ENCODE results near the gene NME4.
"Not testable (repeated sequence)": the region's sequence is repeated elsewhere in the genome, so short reads cannot be mapped to it uniquely, and the experiment has no call there.

The NME4 gene

DNA sequence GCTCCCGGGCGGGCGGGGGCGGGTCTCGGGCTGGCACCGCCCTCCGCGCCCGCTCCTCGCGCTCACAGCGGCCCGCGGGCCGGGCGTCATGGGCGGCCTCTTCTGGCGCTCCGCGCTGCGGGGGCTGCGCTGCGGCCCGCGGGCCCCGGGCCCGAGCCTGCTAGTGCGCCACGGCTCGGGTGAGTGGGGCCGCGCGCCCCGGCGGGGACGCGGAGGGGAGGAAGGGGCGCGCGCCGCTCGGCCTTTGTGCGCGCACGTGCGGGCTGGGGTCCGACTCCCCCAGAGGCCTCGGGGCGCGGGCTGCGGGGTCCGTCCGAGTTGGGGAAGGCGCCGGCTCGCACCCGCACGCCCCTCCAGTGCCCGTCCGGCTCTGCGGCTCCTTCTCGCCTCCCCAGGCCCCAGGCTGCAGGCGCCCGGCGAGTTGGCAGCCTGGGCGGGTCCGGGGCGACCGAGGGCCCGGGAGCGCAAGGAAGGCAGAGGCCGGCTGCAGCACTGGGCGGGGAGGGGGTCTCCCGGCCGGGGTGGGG lies at the start of gene NME4:
NME4 (plus strand) TSS at position 65 of the 527 bp plus-strand sequence; CDS start at position 89, 24 bp downstream.
- no peak for DNase-seq

DNA sequence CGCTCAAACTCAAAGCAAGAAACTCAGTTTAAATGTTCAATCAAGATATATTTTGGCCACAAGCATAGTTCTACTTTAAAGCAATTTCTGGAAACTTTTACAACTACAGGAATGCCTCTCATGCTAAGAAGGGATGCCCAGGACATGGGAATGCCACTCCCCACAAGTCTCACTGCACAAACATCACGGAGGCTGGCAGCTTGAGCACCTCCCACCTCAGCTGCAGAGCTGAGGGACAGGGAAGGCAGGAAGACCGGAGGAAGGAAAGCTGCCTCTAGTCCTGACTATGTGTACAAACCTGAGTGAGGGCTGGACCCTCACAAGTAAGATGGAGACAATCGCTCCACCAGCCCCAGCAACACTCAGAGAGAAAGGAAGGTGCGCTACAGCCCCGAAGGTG lies 49.8 kb upstream of the NME4 start:
- no peak for DNase-seq

DNA sequence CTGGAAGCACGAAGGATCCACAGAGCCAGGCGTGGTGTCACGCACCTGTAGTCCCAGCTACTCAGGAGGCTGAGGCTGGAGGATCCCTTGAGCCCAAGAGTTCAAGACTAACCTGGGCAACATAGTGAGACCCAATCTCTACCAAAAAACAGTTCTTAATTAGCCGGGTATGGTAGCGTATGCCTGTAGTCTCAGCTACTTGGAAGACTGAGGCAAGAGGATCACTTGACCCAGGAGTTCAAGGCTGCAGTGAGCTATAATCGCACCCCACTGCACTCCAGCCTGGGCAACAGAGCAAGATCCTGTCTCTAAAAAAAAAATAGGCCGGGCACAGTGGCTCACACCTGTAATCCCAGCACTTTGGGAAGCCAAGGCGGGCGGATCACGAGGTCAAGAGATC lies 48.5 kb upstream of the NME4 start:
- not testable (repeated sequence) for DNase-seq

DNA sequence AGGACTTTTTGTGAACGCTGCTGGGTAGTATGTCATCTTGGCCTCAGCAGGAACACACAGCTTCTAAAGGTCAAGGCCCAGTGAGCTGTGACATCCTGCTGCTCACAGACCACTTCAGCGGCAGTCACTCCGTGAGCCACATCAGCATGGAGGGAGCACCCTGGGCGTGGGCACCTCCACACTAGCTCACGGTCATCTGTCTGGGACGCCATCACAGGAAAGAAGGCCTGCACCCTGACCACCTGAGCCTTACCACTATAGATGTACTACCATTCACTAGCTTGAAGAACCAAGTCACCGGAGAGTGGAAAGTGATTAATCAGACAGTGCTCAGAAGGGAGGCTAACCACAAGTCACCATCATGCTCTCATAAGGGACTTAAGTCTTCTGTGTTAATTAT lies 47.8 kb upstream of the NME4 start:
- DNase-seq, result no peak

DNA sequence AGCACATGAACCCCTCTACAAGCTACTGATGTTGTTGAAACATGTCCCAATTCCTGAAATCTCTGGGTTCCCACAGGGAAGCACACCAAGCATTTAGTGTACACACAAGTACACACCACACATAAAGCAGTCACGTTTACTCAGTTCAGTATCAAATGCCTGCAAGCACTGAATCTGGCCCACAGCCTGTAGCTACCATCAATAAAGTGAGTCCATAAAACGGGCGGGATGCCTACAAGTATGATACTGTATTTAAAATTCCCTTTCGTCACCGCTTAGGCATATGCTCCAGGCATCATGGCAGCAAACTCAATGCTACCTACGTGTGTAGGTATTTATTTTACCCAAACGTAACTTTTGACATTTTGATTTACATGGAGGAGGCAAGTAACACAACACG lies 46.8 kb upstream of the NME4 start:
- no peak for DNase-seq

DNA sequence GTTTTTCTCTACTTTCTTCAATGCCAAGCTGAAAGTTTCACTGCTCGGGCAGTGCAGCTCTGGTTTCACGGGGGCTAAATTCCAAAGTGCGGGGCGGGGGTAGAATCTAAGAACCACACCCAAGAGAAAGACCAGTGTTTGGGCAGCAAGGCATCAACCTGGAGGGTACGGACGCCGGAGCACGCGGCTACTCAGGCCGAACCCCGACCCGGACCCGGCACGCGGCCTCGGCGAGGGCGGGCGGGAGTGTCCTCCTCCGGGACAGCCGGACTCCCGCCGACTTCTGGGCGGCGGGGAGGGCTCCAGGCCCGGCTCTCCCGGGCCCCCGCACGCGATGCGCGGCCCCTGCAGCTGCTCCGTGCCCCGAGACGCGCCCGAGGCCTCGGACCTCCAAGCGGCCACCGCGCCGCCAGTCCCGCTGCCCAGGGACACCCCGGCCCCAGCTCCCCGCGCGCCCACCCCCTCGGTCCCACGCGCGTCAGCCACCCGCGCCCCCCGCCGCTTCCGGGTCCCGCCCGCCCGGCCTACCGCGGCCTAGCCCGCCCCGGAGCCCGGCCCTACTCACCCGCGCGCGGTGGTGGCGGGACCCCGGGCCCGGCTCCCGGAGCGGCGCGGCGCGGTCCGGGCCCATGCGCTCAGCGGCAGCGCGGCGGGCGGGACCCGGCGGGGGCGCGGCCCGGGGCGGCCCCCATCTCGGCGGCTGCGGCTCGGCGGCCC lies 45.0 kb upstream of the NME4 start:
- DNase-seq, result no peak

DNA sequence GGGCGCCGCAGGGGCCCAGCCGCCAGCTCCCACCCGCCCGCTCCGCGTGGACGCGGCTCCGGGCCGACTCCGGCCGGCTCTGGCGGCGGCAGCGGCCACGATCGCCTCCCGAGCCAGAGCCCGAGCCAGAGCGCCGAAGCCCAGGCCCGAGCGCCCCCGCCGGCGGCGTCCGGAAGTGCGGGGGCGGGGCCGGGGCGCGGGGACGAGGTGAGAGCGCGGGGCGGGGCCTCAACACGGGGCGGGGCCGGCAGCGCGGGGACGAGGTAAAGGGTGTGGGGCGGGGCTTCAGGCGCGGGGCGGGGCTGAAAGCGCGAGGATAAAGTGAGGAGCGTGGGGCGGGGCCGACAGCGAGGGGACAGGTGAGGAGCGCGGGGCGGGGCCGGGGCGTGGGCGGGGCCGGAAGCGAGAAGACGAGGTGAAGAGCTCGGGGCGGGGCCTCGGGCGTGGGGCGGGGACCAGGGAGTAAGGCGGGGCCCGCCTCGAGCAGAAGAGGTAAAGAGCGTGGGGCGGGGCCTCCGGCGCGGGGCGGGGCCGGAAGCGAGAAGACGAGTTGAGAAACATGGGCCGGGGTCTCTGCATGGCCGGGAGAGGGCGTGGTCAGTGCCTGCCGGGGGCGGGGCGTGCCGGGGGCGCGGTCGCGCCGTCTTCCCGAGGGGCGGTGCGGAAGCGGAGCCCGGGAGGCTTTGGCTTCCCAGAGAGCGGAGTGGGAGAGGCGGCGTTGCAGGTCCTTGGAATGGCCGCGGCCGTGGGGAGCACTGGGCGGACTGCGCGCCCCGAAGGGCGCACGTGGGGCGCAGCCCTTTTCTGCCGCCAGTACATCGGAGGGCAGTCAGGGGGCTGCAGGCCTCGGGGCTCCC lies 44.2 kb upstream of the NME4 start, which contains the start of gene AXIN1:
AXIN1 (minus strand) TSS at position 177 of the 857 bp plus-strand sequence. CDS start 5,698 bp downstream, outside the sequence.
- peak; percentile 69 to 73 for DNase-seq

DNA sequence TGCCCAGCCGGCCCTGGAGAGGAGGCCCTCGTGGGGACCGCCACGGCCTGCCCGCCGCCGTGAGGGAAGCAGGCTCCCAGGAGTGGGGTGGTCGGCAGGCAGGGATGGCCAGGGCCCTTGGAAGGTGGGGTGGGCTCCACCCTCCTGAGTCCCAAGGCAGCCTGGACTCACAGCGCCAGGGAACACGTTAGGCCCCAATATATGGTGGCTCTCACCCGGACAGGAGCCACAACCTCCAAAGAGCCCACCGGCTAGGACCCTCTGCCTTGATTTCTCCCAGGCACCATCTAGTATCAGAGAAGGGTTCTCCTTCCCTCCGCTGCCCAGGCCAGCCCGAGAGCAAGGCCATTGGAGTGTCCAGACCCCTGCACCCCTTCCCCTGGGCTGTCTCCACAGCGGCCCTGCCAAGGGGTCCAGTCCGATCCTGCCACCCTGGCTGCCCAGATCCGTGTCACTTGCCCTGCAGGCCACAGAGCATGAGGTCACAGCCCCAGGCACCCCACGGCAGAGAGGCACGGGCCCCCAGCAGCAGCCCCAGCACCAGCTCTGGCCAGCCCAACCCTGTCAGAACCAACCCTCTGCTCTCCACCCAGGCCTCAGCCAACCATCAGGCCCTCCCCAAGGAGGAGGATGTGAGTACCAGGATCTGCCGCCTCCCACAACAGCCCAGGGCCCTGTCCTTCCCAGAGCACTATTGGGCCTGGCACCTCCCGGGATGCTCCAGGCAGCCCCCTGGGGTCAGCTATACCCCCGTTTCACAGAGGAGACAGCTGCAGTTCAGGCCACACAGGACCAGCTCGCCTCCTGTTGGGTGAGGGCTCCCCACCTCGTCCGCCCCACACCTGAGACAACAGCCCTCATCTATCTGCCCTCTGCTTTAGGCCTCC lies 43.4 kb upstream of the NME4 start:
- DNase-seq, result no peak

DNA sequence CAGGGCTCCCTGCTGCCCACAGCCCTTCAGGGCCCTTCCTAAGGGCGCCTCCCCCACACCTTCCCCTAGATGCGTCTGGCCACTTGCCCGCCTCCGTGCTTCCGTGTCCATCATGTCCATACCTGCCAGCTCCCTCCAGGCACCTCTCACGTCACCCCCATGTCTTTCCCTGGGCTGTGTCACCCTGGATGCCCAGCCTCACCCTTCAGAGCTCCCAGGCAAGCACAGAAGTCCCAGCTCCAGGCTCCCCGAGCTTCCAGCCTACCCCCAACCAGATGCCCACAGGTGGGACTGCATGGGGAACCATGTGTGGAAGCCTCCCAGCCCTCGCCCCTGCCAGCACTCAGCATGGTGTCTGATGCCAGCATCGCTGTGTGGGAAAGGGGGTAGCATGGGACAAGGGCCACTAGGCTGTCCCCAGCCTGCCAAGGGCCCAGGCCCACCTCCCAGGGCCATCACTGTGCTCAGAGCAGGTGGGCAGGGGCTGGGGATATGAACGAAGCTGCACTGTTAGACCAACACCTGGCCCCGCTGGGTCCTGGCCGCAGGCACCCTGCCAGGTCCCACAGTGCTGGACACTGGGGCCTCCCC lies 42.6 kb upstream of the NME4 start:
- no peak for DNase-seq

DNA sequence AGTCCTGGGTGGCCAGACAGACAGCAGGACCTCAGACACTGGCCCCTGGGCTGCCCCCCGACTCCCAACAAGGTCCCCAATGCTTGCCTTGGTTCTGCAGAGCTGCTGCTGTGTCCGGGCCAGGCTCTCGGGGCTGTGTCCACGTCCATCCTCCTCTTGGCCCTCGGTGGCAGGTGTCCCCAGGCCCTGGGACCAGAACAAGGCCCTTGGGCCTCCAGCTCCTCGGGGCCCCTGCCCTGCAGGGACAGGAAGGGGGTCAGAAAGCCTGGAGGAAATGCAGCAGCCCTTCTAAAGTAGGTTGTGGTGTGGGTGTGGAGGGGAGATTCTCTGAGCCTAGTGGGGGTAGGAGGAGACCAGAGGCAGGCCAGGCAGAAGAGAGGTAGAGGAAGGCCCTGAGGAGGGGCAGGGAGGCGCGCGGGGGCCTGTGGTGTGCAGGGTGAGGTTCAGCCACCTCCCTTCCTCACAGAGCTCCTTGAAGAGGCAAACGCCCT lies 42.0 kb upstream of the NME4 start:
- DNase-seq, result no peak

DNA sequence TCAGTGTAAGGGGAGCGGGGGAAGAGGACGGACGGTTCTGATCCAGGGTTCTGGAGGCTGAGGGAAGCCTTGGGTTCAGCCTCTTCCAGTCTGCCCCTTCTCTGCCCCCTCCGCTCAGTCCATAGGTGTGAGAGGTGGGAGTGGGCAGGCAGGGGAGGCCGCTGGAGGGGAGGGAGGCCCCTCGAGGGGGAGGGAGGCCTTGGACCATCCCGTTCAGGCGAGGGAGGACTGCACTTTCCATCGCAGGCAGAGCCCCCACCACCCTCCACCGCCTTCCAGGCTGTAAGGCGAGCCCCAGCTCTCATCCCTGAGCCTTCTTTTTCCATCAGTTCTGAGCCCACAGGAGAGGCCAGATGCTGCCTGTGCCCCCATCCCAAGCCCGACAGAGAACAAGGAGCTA lies 40.3 kb upstream of the NME4 start:
- no peak for DNase-seq

DNA sequence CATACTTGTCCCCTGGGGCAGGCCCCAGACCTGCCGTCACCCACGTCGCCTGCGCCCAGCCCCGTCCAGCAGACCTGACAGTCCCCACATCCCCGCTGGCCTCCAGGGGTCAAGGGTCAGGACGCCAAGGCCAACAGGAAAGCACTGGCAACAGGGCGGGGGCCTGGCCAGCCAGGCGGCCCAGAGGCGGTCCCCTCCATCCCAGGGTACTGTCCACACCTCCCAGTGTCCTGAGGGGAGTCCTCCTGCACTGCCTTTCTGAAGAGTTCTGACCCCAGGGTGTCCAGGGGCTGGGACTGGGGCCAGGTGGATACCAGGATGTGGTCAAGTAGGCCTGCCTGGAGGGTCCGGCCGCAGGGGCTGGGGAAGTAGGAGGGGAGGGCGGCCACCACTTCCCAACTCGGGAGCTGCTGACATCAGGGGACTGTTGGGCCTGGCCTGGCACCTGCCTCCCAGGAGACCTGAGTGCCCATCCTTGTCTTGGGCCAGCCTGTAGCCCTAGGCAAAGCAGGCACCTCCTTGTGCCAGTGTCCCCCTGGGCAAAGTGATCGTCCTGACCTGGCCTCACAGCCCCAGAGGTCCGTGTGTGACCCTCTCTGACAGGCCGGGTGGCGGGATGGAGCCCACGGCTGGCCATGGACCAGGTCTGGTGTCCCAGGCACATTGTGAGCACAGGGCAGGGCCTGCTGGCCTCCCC lies 37.8 kb upstream of the NME4 start:
- DNase-seq, result no peak

DNA sequence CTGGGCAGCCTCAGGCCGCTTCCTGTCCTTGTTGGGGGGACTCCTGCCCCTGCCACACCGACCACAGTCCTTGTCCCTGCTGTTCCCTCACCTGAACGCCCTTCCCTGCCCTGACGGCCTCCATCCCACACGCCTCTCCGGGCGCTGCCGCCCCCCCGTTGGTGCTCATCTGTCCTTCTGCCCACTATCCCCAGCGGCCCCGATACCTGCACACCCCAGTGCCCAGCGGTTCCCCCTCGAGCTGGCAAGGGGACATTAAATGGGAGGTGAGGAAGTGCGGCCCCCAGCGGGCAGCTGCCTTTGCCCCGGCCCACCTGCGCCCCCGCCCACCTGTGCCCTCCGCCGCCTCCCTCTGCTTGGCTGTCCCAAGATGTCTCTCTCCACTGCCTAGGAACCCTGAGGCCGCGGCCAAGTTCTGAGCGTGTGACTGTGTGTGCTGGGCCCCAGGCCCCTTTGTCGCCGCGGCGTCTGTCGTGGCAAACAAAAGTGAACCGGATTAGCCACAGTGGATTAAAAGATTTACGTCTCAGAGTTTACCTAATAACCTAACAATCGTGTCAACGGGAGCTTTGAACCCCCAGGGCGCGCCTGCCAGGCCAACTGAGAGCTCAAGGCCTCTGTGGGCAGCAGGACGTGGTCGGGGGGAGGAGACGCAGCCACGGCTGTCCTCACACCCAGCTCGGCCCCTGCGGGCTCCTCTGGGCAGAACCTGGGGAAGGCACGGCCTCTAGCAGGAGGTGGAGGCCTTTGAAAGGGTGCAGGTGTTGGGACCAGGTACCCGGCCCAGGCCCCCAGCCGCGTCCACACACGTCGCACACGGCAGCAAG lies 36.9 kb upstream of the NME4 start:
- DNase-seq, result no peak

DNA sequence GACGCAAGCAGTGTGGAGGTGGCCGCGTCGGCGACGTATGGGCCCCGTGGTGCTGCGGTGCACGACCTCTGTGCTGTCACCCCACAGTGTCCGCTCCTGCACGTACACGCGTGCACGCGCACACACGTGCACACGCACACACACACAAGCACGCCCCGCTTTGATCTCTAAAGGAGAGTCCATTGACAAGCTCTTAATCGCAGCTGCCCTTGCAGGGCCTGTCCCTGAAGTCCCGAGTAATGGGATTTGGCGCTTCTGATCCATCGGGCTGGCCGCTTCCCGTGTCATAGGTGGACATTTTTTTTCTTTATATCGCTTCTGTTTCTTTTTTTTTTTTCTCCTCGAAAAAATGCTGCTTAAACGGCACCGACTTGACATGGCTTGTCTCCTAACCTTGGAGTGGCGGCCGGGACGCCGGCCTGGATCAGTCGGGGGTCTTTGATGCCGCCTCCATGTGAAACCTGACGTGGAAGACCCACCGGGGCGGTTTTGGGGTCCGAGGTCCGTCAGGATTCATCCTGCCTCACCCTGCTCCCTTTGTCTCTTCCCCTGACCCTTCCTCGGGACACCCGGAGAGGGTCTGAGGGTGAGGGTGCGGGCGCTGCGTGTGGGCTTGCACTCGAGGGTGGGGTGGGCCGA lies 36.2 kb upstream of the NME4 start:
- DNase-seq, result no peak

DNA sequence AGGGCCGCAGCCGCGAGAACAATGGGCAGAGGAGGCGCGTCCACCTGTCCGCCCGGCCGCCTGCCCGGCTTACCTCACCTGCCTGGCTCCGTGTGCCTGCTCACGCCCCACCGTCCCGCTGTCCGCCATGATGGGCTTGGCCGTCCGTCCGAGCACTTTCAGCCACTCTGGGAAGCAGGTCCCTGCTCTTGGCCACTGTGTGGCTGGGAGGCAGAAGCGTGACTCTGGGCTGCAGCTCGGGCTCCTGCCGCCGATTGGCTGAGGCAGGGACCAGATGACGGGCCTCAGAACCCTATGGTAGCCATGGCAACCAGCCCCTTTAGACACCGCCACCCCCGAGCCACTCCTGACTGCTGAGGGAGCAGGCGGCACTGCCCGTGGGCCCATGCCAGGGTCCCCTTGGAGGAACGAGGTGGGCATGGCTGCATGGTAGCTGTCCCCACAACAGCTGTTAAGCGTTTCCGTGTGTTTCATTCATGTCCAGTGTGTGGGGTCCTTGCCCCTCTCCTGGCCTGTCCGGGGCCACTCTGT lies 35.6 kb upstream of the NME4 start:
- DNase-seq, result no peak

DNA sequence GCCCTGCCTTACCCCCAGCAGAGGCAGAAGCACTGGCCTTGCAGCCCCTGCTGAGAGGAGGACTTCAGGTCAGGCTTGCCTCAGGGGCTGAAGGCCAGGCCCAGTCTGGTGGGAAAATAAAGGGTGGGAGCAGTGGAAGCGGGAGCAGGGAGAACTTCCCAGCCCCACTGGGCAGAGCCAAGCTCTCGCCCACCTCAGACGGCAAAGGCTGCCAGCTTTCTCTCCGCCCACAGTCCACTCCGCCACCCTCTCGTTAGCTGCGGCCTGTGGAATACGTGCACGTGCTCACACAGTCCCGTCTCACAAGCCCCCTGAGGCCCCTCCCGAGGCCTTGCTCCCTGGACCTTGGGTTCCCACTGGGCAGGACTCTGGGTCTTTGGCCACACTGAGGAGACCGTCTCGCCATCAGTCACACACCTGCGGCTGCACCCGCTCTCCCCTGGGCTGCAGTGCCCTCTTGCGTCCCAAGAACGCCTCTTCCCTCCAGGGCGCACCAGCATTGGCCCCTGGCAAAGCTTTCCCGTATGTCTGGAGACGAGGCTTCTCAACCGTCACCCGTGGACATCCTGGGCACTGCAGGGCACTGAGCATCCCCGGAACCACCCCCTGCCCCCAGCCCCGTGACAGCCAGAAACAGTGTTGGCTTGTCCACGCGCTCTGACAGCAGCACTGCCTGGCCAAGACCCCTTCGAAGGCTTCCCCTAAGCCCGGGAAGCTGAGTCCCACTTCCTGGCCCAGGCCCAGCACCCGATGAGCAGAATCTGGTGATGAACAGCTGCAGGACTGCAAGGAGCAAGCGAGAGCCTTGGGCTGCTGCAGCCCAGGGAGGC lies 34.9 kb upstream of the NME4 start:
- peak; percentile 59 to 63 for DNase-seq

DNA sequence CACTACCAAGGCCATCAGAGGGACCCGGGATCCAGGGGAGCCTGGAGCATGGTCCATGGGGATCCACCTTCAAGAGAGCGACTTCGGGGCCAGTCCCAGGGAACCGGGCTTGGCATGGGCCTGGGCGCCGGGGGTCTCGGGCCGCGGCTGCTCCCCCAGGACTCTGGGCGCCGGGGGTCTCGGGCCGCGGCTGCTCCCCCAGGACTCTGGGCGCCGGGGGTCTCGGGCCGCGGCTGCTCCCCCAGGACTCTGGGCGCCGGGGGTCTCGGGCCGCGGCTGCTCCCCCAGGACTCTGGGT lies 34.3 kb upstream of the NME4 start:
- not testable (repeated sequence) for DNase-seq

DNA sequence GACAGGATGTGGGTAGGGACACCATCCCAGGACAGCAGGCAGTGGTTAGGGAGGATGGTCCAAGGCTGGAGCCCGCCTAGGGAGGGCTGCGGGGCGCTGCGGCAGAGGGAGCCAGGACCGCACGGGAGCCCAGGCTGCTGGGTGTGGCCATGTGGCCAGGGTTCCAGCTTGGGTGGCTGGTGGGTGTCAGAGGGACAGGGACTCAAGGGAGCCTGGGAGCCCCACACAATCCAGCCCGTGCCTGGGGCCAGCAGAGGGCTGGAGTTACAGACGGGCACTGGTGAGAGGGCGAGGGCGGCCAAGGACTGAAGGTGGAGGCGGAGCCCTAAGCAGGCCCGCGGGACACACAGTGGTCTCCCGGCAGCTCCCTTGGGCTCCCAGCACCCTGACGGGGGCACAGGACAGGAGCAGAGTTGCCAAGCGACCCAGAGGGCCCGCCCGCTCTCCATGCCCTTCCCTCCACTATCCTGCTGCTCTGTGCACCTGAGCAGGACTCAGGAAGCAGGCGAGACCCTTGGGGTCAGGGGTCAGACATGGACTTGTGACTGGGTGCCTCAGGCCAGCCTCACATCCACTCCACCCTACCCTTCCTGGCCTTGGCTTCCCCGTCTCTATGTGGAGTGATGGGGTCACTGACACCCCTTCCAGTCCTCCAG lies 33.8 kb upstream of the NME4 start:
- DNase-seq, result no peak
